Nucleus accumbens (tissue), 56 donors: ENCODE results near the gene UBXN11.

Experiments
- DNase-seq, 56 donors: peaks; one replicate each; lab custom pipeline; 2025; lab: John Stamatoyannopoulos, UW

The UBXN11 gene

DNA sequence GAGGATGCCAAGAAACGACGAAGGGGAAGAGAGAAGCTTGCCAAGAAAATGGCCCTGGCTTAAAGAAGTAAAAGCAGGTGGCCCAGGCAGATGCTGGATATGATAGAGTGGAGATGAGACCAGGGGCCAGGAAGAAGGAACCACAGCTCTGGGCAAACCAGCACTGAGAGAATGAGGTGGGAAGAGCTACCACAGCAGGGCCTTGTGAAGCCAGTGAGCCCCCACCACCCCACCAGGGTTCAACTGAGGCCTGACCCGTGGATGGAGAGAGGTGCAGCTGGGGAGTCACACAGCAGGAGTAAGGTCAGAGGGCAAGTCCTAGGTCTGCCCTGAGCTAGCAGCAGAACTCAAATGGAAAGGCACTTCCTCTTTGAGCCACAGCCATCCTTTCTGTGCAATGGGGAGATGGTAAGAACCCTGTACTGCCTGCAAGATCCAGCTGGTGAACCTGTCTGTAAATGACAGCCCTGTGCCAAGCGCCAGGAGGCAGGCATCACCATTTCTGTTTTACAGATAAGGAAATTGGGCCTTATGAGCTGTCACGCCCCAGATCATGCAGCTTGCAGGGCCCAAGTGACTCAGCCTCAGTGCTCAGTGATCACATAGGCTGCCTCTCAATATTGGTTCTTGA lies 18.0 kb downstream of the UBXN11 start:
- peak in 8 of 56 donors; percentile 8 to 52 (median 30) for DNase-seq

DNA sequence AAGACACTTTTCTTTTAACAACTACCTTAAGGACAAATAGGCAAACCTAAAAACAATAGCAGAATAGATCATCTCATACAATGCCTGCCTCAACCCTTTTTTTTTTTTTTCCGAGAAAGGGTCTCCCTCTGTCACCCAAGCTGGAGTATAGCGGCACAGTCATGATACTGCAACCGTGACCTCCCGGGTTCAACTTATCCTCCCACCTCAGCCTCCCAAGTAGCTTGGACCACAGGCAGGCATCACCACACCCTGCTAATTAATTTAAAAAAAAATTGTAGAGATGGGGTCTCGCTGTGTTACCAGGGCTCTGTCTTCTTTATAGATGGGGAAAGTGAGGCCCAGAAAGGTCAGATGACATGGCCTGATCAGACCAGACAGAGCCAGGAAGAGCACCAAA lies 18.6 kb downstream of the UBXN11 start:
- DNase-seq = no peak

DNA sequence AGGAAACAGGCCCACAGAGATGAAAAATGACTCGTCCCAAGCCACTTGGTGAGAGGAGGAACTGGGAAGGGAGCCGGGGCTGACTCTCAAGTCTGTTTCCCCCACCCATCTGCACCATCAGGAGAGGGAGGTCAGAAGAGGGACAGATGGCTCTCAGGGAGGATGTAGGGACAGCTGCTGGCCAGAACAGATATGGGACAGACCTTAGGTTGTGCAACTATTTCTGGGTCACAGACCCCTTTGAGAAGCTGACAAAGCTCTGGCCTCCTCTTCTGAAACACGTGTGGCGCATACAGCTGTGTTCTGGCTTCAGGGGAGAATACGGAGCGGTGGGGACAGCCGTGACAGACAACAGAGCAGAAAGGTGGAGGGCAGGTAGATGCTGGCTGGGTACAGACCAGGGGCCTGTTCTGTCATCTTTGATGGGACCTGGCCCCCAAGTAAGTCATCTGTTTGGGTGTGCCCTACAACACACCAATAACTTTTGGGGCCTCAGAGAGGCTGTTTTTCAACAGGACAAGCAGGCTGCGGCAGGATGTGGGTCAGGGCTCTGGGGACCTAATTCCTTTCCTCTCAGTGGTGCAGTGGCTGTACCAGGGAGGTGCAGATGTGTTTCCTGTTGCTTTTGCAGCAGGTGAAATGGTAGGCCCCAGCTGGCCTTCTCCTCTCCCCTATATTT lies 19.3 kb downstream of the UBXN11 start:
- DNase-seq = no peak

DNA sequence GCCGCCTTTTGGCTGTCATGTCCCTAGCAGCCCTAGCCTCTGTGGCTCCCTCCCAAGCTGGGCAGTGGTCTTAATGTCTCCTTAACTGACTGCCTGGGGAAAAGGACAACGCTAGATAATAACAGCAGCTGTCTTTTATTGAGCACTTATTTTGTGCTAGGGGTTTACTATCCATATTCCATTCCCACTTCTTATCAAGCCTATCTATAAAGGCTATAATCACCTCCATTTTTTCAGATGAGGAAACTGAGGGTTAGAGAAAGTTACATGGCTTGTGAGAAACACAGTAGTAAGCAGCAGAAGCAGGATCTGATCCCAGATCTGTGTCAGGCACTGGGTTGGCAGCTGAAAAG lies 20.4 kb downstream of the UBXN11 start:
- DNase-seq = no peak

DNA sequence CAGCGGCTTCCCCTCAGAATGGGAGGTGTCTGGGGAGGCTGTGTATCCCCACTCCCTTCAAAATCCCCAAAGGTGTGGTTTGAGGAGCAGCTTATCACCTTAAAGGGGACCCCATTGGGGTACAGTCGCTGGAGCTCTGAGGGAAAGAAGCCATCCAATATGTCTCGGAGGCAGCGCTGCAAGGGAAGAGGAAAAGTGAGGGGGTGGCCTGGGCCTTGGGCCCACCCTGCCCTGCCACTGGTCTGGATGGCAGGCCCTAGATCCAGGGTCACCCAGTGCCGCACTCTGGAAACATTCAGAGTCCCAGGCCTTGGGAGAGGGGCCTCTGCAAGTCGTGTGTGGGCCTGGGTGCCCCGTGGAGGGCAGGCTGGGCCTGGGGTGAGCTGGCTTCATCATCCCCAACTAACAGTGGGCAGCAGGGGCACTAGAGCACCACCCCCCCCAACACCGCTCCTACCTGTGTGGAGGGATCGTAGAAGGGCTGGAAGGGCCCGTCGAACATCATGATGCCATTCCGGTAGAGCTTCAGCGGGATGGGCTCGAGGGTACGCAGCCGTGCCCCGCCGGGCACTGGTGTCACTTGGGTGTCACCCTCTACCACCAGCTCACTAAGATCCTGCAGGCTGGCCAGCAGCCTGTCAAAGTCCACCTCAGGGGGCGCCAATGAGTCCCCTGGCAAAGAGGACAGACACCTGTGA lies 20.9 kb downstream of the UBXN11 start:
- DNase-seq = no peak

DNA sequence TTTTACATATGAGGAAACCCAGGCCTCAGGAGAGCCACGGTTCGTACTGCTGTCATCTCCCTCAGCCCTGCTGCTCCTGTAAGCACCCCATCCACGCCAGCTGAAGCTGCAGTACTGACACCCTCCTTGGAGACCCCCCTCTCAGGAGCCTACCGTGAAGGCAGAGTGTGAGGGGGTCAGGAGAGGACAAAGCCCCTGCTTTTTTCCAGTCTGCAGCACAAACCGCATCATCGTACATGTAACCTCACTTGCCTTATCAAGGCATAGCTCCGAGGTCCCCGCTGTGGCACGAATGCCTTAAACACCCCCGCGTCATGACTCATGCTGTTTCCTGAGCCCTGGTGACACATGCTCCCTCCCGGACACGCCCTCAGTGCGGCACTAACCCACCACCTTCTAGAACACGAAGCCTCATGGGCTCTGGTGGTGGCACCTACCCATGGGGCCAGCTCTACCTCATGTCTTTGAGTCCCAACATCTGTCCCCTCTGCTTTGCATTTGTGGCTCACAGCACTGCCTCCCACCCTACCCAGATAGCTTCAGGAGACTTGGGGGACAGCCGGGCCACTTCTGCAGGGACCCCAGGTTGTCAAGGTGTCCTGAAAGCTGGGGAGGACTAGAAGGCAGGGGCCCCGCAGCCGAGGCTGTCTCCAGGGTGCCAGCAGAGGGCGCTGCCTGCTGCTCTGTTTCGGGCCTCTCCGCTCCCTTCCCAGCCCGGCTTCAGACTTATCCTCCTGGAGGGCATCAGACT lies 21.7 kb downstream of the UBXN11 start:
- peak in 44 of 56 donors; percentile 16 to 89 (median 54) for DNase-seq

DNA sequence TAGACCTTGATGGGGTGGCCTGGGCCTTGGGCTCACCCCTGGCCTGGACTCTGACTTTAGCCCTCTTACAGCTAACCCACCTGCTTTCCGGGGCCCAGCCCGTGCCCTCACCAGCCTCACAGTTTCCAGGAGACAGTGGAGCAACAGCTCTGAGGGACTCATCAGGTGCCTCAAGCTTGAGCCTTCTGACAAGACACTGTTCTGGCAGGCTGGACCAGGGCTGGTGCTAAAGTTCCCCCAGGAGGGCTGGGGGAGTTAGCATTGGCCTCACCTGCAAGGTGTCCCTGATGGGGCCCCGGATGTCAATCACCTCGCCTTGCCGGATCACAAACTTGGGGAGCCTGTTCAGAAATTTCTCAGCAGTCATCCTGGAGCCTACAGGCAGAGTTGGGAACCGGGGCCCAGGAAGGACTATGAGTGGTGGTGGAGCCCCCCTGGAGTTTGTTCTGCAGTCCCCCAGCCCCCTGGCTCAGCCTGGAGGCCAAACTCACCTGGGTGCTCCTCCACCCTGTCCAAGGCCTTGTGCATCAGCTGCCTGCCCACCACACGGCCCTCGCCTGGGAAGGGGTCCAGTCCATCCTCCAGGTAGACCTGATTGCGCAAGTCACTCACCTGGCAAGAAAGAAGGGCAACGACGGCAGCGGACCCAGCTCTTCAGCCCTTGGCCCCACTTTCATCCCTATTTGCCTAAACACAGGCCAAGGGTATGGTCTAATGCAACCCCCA lies 22.4 kb downstream of the UBXN11 start:
- no peak for DNase-seq

DNA sequence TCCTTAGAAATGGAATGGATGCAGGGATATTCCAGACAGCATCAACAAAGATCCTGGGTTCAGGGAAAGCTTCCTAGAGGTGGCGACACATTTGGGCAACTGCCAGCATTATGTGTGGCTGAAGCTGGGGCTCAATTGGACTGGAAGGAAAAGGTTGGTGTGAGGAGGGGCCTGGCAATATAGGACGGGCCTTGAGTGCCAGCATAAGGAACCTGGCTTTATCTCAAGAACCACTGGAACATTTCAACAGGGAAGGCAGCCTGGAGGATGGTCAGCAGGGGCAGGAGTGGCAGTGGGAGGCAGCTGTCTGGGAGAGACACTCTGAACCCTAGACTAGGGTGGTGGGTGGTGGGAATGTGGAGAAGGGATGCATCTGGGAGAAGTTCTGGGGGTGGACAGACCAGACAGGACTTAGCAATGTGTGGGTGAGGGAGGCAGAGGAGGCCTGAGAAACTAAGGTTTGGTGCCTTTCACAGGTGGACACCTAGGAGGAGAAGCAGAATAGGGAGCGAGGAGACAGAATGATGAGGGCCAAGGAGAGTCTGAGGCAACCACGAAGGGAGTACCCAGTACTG lies 23.1 kb downstream of the UBXN11 start:
- DNase-seq = no peak

DNA sequence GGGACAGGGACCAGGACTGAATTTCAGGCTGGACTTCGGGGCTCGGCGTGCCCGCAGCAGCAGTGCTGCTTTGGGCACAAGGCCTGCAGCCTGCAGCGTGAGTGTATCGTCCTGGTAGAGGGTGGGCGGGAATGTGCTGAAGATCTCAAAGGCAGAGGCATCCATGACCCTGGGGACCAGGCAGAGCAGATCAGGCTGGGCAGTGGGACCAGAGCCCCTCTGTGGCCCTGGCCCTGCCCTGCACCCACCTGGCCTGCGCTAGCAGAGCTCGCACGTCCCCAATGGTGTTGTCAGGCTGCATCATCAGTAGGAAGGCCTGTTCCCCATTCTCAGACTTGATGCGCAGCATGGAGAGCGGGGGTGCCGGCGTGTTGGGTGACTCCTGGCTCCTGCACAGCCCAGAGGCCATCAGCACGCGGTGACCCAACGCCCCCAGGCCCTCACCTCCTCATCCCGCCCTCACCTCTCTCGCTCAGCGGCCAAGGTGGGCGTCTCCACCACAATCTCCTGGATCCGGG lies 24.0 kb downstream of the UBXN11 start:
- DNase-seq = no peak

DNA sequence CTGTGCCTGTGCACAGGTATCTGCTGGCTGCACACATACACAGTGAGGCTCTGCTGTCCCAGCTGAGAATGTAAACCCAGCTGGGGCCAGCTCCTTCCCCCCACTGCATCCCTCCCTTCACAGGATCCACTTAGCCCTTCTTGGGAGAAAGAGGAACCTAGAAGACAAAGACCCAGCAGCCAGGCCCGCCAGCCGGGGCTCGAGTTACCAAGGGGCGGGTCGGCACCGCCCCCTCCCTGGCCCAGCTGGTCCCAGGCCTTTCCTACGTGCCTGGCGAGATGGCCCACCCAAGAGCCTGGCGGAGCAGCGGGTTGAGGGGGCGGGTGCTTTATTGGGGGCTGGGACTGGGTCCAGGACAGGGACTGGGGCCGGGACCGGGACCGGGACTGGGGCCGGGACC lies 24.5 kb downstream of the UBXN11 start:
- DNase-seq = no peak

DNA sequence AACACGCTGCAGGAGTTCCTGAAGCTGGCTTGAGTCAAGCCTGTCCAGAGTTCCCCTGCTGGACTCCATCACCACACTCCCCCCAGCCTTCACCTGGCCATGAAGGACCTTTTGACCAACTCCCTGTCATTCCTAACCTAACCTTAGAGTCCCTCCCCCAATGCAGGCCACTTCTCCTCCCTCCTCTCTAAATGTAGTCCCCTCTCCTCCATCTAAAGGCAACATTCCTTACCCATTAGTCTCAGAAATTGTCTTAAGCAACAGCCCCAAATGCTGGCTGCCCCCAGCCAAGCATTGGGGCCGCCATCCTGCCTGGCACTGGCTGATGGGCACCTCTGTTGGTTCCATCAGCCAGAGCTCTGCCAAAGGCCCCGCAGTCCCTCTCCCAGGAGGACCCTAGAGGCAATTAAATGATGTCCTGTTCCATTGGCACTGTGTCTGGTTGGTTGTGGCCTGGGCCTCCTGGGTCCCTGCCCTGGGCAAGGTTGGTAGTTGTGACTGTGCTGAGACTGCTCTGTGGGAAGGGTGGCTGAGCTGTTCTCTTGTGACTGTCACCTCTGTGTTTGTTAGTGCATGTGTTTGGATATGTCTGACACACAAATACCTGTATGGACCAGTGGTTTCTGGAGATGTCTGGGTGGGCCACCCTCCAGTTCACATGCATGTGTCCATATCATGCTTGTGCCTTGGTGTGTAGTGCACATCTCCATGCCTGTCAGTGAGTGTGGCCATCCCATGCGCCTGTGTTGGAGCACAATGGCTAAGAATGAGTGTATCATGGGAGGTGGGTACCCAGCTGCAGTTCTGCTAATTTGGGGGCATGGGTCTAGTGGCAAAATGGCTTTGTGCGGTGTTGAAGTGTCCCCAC lies 25.1 kb downstream of the UBXN11 start:
- no peak for DNase-seq

DNA sequence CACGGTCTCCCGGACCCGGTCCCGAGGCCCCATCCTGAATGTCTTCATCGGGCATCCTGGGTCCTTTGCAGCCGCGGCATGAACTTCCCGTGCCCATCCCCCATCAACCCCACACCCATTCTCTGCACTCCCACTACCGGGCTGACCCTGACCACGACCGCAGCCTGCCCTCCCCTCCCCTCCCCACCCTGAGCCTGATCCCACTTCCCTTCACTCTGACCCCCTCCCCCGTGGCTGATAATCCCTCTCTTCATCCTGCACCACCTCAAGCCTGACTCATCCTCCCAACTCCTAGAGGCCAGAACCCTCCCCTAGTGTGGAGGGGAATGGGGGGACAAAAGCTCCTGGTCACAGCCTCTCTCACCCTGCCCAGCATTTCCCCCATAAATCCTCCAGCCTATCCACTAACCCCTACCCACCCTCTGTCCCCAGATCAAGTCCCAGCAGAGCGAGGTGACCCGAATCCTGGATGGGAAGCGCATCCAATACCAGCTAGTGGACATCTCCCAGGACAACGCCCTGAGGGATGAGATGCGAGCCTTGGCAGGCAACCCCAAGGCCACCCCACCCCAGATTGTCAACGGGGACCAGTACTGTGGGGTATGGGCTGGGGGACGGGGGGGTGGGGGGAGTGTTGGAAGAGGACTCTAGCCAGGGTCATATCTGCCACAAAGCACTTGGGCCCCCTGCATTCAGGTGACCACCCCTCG lies 25.9 kb downstream of the UBXN11 start:
- DNase-seq = peak in 6 of 56 donors; percentile 44 to 62 (median 51)

DNA sequence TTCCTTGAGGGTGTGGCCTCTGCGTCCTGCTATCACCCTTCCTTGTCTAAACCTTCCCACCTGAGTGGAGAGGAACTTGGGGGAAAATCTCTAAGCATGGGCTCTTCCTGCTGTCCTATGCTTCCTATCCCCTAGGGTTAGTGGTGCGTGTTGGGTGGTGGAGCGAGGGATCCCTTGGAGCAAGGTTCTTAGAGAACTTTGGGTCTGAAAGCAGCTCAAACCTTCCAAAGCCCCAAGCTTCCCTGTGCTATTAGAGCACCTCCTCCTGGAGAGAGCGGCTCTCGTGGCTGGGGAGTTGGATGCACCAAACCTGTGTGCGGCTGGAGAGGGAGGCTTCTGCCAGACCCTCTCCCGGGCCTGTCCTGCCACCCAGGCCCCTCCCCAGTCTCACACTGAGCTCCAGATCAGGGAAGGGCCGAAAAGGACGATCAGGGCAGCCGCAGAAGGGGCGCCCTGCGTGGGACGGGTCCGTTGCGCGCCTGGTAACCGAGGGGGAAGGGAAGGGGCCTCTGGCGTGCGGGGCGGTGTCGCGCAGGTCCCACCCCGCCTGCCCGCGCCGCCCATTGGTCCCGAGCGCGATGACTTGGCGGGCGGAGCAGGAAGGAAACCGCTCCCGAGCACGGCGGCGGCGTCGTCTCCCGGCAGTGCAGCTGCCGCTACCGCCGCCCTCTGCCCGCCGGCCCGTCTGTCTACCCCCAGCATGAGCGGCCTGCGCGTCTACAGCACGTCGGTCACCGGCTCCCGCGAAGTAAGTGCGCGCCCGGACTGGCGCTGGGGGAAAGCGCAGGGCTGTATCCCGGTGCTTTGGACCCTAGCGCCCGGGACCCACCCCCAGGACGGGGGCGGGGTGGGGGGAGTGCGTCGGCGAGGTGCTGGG lies 26.7 kb downstream of the UBXN11 start, which contains the start of gene SH3BGRL3:
SH3BGRL3 (plus strand) TSS at position 631 of the 877 bp plus-strand sequence; CDS start at position 701, 70 bp downstream.
- DNase-seq = peak in 54 of 56 donors; percentile 30 to 92 (median 74)

DNA sequence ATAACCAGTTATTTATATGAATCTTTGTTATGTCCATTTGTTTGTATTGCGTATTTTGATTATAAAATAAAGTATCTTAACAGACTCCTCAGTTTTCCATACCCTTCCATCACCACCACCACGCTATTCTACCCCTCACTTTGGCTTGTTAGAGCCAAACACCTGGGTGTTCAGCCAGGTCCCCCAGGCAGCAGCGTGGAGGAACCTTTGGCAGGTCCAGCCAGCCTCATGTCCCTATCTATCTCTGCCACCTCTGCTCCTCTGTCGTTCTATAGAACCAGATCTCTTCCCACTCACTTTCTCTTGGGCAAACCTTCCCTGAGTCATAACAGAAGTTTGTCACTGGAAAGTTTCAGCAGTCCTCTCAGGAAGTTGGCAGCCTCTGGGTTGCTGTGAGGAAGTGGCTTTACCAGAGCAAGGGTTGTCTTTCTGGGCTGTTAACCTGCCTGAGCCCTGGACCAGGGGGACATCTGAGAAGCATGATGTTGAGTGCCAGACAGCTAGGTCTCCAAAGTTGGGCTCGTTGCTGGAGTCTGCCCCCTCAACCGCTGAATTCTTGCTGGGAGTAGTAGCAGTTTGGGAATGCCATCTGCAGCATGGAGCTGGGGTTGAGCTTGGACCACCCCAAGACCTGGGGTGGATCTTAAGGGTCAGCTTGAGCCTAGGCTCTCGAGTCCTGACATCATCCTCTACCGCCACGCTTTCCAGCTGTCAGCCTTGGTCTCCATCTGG lies 27.5 kb downstream of the UBXN11 start:
- peak in 1 of 56 donors; percentile 16 for DNase-seq

DNA sequence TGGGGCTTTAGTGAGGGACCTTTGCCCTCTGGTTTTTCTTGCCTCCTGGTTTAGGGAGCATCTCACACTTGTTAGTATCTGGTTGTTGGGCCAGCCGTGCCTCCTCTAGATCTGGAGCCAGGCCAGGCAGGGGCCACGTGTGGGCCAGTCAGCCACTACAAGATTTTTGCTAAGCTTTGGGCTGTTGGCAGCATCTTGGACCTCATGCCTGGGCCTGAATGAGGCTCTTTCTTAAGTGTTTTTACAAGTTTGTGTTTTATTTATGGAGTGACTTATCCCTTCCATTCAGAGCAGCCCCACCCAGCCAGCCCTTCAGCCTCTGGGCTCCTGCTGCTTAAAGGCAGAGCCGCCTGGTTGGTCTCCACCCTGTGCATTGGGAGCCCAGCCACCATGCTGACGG lies 28.1 kb downstream of the UBXN11 start:
- peak in 5 of 56 donors; percentile 17 to 47 (median 21) for DNase-seq

DNA sequence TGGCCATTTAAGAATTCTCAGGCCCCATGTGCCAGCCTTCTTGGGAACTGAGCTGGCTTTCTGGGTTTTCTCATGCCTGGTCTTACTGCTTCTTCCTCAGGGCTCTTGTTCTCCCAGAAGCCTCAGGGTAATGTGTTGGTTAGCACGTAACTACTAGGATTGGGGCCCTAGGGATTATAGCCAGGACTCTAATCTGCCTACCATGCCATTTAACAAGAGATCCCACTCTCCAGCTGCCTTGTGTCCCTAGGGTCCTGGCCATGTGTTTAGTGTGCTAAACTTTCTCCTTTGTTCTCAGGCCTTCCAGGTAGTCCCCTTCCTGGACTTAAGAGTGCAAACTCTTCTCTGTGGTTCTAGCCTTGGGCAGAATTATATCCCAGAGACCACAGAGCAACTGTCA lies 28.7 kb downstream of the UBXN11 start:
- DNase-seq = no peak
